ENCODE measurements around the gene MPC2. TPM values are rescaled to one million over a fixed set of nuclear protein-coding genes. Genes with fewer than 3 reads are reported as not detected.

The MPC2 gene
- total RNA-seq, 1 experiment from 2014 or later = 42.8 TPM

GRCh38 chr1:167881786-167882185, 55.1 kb downstream of the MPC2 start:
- no peak overlapping the region for H3K4me3 Mint-ChIP-seq
- ChIA-PET POLR2A (no interaction called here), CTCF (no interaction called here)

More at GRCh38 chr1:167881786-167882185, 55.1 kb downstream of the MPC2 start:
- Mint-ChIP-seq H3K27ac (no peak overlapping the region), H3K4me1 (no peaks in the 10 kb centered on the region), H3K27me3 (ENCODE audit: low read depth) (no peaks in the 10 kb centered on the region), H3K9me3 (peaks cover 10% of the 10 kb centered on the region), H3K36me3 (no peaks in the 10 kb centered on the region)
- TF ChIP-seq PREB (CRISPR knock-in tag; IDR thresholded peaks at IDR 0.05; ENCODE audit: borderline replicate concordance) (no peak), ZNF263 (CRISPR knock-in tag; IDR thresholded peaks at IDR 0.05; ENCODE audit: low read depth) (no peak), ZNF138 (CRISPR knock-in tag; conservative IDR thresholded peaks at IDR 0.05) (no peak), ZNF416 (CRISPR knock-in tag; IDR thresholded peaks at IDR 0.05) (no peak), ZNF219 (CRISPR knock-in tag; IDR thresholded peaks at IDR 0.05; ENCODE audit: borderline replicate concordance) (no peak), NFATC4 (CRISPR knock-in tag; IDR thresholded peaks at IDR 0.05) (no peak), RORB (CRISPR knock-in tag; IDR thresholded peaks at IDR 0.05) (no peak), FOXJ3 (CRISPR knock-in tag; IDR thresholded peaks at IDR 0.05; ENCODE audit: borderline replicate concordance) (no peak), ZSCAN18 (CRISPR knock-in tag; IDR thresholded peaks at IDR 0.05) (no peak), OVOL2 (CRISPR knock-in tag; IDR thresholded peaks at IDR 0.05; ENCODE audit: borderline replicate concordance) (no peak), ZNF317 (CRISPR knock-in tag; IDR thresholded peaks at IDR 0.05; ENCODE audit: borderline replicate concordance, low read depth) (no peak), KAT7 (CRISPR knock-in tag; IDR thresholded peaks at IDR 0.05; ENCODE audit: borderline replicate concordance) (no peak), ZNF423 (CRISPR knock-in tag; IDR thresholded peaks at IDR 0.05) (no peak), PRRX2 (CRISPR knock-in tag; IDR thresholded peaks at IDR 0.05) (no peak)
- TF ChIP-seq, protein P1, sequence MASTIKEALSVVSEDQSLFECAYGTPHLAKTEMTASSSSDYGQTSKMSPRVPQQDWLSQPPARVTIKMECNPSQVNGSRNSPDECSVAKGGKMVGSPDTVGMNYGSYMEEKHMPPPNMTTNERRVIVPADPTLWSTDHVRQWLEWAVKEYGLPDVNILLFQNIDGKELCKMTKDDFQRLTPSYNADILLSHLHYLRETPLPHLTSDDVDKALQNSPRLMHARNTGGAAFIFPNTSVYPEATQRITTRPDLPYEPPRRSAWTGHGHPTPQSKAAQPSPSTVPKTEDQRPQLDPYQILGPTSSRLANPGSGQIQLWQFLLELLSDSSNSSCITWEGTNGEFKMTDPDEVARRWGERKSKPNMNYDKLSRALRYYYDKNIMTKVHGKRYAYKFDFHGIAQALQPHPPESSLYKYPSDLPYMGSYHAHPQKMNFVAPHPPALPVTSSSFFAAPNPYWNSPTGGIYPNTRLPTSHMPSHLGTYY (CRISPR knock-in tag; IDR thresholded peaks at IDR 0.05) = no peak
- TF ChIP-seq, protein P2, sequence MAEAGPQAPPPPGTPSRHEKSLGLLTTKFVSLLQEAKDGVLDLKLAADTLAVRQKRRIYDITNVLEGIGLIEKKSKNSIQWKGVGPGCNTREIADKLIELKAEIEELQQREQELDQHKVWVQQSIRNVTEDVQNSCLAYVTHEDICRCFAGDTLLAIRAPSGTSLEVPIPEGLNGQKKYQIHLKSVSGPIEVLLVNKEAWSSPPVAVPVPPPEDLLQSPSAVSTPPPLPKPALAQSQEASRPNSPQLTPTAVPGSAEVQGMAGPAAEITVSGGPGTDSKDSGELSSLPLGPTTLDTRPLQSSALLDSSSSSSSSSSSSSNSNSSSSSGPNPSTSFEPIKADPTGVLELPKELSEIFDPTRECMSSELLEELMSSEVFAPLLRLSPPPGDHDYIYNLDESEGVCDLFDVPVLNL (CRISPR knock-in tag; IDR thresholded peaks at IDR 0.05; ENCODE audit: borderline replicate concordance, low read depth) = no peak
- TF ChIP-seq, protein P3, sequence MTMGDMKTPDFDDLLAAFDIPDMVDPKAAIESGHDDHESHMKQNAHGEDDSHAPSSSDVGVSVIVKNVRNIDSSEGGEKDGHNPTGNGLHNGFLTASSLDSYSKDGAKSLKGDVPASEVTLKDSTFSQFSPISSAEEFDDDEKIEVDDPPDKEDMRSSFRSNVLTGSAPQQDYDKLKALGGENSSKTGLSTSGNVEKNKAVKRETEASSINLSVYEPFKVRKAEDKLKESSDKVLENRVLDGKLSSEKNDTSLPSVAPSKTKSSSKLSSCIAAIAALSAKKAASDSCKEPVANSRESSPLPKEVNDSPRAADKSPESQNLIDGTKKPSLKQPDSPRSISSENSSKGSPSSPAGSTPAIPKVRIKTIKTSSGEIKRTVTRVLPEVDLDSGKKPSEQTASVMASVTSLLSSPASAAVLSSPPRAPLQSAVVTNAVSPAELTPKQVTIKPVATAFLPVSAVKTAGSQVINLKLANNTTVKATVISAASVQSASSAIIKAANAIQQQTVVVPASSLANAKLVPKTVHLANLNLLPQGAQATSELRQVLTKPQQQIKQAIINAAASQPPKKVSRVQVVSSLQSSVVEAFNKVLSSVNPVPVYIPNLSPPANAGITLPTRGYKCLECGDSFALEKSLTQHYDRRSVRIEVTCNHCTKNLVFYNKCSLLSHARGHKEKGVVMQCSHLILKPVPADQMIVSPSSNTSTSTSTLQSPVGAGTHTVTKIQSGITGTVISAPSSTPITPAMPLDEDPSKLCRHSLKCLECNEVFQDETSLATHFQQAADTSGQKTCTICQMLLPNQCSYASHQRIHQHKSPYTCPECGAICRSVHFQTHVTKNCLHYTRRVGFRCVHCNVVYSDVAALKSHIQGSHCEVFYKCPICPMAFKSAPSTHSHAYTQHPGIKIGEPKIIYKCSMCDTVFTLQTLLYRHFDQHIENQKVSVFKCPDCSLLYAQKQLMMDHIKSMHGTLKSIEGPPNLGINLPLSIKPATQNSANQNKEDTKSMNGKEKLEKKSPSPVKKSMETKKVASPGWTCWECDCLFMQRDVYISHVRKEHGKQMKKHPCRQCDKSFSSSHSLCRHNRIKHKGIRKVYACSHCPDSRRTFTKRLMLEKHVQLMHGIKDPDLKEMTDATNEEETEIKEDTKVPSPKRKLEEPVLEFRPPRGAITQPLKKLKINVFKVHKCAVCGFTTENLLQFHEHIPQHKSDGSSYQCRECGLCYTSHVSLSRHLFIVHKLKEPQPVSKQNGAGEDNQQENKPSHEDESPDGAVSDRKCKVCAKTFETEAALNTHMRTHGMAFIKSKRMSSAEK (CRISPR knock-in tag; IDR thresholded peaks at IDR 0.05; ENCODE audit: borderline replicate concordance) = no peak
- TF ChIP-seq, protein P4, sequence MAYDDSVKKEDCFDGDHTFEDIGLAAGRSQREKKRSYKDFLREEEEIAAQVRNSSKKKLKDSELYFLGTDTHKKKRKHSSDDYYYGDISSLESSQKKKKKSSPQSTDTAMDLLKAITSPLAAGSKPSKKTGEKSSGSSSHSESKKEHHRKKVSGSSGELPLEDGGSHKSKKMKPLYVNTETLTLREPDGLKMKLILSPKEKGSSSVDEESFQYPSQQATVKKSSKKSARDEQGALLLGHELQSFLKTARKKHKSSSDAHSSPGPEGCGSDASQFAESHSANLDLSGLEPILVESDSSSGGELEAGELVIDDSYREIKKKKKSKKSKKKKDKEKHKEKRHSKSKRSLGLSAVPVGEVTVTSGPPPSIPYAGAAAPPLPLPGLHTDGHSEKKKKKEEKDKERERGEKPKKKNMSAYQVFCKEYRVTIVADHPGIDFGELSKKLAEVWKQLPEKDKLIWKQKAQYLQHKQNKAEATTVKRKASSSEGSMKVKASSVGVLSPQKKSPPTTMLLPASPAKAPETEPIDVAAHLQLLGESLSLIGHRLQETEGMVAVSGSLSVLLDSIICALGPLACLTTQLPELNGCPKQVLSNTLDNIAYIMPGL (CRISPR knock-in tag; IDR thresholded peaks at IDR 0.05) = no peak
- TF ChIP-seq, protein P5, sequence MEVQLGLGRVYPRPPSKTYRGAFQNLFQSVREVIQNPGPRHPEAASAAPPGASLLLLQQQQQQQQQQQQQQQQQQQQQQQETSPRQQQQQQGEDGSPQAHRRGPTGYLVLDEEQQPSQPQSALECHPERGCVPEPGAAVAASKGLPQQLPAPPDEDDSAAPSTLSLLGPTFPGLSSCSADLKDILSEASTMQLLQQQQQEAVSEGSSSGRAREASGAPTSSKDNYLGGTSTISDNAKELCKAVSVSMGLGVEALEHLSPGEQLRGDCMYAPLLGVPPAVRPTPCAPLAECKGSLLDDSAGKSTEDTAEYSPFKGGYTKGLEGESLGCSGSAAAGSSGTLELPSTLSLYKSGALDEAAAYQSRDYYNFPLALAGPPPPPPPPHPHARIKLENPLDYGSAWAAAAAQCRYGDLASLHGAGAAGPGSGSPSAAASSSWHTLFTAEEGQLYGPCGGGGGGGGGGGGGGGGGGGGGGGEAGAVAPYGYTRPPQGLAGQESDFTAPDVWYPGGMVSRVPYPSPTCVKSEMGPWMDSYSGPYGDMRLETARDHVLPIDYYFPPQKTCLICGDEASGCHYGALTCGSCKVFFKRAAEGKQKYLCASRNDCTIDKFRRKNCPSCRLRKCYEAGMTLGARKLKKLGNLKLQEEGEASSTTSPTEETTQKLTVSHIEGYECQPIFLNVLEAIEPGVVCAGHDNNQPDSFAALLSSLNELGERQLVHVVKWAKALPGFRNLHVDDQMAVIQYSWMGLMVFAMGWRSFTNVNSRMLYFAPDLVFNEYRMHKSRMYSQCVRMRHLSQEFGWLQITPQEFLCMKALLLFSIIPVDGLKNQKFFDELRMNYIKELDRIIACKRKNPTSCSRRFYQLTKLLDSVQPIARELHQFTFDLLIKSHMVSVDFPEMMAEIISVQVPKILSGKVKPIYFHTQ (CRISPR knock-in tag; IDR thresholded peaks at IDR 0.05) = no peak
- no peak for ATAC-seq
- DNase-seq (ENCODE audit: low spot score) = no peak

All from WTC11 (cell line).